IPS-15b (cell line): Measurements from ENCODE around the gene LPAR3.

ENCODE experiments used
- H3K27me3 ChIP-seq: one replicate; pipeline ENCODE4 v1.6.1; 2013; ENCODE audit warnings: low read length; ENCODE audit not compliant: control insufficient read depth, insufficient read depth
- H3K36me3 ChIP-seq: one replicate; pipeline ENCODE4 v1.6.1; 2013; ENCODE audit warnings: low read length; ENCODE audit not compliant: control insufficient read depth, insufficient read depth
- H3K4me1 ChIP-seq: one replicate; pipeline ENCODE4 v1.6.1; 2013; ENCODE audit warnings: mild to moderate bottlenecking, low read length; ENCODE audit not compliant: control insufficient read depth, insufficient read depth
- H3K4me3 ChIP-seq: one replicate; pipeline ENCODE4 v1.5.1; 2013; ENCODE audit warnings: low read depth, low read length
- H3K9ac ChIP-seq: one replicate; pipeline ENCODE4 v1.6.1; 2013; ENCODE audit warnings: low read depth, mild to moderate bottlenecking, low read length
- H3K9me3 ChIP-seq: one replicate; pipeline ENCODE4 v1.6.1; 2013; ENCODE audit warnings: mild to moderate bottlenecking, low read length; ENCODE audit not compliant: control insufficient read depth, insufficient read depth

The LPAR3 gene

DNA sequence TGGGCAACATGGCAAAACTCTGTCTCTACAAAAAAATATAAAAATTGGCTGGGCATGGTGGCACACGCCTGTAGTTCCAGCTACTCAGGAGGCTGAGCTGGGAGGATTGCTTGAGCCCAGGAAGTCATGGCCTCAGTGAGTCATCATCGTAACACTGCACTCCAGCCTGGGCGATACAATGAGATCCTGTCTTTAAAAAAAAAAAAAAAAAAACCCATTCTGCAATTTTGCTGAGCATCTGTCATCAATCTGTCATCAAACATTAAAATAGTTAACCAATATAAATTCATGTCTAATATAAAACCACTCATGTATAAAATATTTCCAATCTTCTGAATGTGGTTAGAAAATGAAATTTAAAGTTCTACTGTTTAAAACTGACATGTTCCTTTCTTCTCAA lies 56.9 kb downstream of the LPAR3 start:
- no peak overlapping the region for H3K4me3 ChIP-seq

DNA sequence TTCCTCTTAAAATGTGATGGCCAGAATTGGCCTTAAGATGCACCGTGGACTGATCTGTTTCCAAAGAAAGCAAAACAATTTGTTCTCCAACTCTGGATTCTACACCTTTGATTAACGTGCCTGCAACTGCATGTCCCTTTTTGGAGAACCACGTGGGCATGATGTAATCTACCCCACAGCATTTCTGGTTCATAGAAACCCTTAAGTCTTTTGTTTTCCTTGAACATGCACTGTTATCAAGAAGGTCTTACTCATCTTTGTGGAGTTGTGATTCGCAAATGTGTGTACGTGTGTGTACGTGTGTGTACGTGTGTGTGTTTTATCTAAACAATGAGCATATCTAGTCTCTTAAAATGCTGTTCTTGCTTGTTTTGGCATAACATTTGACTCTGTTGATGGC lies 57.8 kb downstream of the LPAR3 start:
- H3K27me3 ChIP-seq: no peaks in the 10 kb centered on the region
- no peak overlapping the region for H3K4me3 ChIP-seq
- H3K4me1 ChIP-seq: no peaks in the 10 kb centered on the region
- H3K9ac ChIP-seq: no peak overlapping the region
- no peaks in the 10 kb centered on the region for H3K36me3 ChIP-seq
- H3K9me3 ChIP-seq: no peaks in the 10 kb centered on the region

More for the DNA sequence above, 56.9 kb downstream of the LPAR3 start:
- Histone ChIP-seq H3K9ac (no peak overlapping the region), H3K36me3 (no peaks in the 10 kb centered on the region), H3K27me3 (no peaks in the 10 kb centered on the region), H3K9me3 (no peaks in the 10 kb centered on the region), H3K4me1 (no peaks in the 10 kb centered on the region)

DNA sequence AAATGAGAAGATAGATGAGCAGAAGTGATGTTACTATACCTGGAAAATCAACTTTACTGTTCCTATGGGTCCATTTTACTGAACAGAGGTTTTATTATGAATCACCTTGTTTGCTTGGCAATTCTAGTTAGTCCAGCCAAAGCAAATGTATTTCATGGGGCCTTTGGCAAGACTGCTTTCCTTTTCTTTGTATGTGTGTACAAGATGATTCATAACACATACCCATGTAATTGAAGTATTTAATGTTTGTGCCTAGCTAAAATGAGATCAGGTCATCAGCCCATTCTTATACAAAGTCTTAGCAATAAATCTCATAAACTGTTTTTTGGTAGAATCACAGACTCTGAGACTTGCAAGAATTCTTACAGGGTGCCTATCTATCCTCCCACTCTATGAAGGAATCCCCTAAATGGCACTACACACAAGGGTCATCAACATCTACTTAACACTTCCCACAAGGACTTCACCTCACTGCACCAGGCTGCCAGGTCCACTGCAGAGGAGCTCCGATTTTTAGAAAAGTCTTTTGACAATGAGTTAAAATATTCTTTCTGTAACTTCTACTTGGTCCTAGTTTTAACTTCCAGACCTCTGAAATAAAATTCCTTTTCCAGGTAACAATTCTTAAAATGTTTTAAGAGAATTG lies 58.5 kb downstream of the LPAR3 start:
- Histone ChIP-seq H3K9me3 (no peaks in the 10 kb centered on the region), H3K4me1 (no peaks in the 10 kb centered on the region), H3K4me3 (no peak overlapping the region), H3K36me3 (no peaks in the 10 kb centered on the region), H3K9ac (no peak overlapping the region), H3K27me3 (no peaks in the 10 kb centered on the region)

DNA sequence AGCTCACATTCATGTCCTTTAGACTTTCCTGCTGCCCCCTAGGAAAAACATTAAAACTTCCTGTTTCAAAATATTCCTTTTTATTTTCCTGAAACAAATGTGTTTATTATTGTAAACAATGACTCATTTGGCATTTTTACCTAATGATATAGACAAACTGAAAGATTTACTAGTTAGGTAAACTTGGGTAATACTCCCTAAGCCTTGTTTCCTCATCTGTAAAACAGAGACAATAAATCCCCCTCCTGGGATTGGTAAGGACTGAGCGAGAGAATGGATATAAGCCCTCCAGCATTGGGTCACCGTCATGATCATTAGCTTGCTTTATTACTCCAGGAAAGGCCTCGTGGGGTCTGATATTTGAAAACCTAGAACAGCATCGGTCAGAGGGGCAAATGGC lies 59.8 kb downstream of the LPAR3 start:
- Histone ChIP-seq H3K27me3 (no peaks in the 10 kb centered on the region), H3K9me3 (no peaks in the 10 kb centered on the region), H3K4me1 (no peaks in the 10 kb centered on the region), H3K4me3 (no peak overlapping the region), H3K36me3 (no peaks in the 10 kb centered on the region), H3K9ac (no peak overlapping the region)

DNA sequence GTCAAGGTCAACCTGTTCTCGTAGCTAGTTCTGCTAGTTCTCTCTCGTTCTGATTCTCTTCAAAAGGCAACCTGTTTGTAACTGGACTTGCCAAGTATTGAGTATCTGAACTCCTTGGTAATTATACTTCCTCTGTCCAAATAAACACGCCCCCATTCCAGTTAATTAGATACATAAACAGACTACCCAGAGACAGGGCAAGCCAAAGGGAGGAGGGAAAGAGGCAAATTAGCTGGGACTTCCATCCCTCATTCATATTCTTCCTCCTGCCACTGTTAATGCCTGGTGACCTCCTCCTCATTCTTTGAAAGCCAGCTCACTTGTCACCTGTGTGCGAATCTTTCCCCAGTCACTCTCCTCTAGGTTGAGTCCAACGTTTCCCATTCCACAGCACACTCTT lies 62.9 kb downstream of the LPAR3 start:
- Histone ChIP-seq H3K27me3 (no peaks in the 10 kb centered on the region), H3K4me3 (no peak overlapping the region), H3K9ac (no peak overlapping the region), H3K9me3 (no peaks in the 10 kb centered on the region), H3K4me1 (no peaks in the 10 kb centered on the region), H3K36me3 (no peaks in the 10 kb centered on the region)

DNA sequence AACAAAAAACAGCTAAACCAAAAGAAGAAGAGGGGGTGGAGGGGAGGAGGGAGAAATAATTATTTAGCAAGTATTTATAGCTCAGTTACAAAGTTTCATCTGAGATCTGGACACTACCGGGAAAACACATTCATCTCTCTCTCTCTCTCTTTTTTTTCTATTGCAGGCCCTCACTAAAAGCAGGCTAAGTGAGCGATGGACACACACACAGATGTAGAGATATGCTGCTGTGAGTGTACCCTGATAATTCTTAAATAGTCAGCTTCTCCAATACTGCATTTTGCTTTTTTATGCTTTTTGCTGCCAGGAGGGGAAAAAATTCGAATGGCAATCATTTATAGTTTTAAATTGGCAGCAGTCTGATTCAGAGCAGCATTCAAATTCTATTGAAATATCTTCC lies 65.0 kb downstream of the LPAR3 start:
- Histone ChIP-seq H3K9me3 (no peaks in the 10 kb centered on the region), H3K4me3 (no peak overlapping the region), H3K36me3 (no peaks in the 10 kb centered on the region), H3K27me3 (no peaks in the 10 kb centered on the region), H3K4me1 (no peaks in the 10 kb centered on the region), H3K9ac (no peak overlapping the region)

DNA sequence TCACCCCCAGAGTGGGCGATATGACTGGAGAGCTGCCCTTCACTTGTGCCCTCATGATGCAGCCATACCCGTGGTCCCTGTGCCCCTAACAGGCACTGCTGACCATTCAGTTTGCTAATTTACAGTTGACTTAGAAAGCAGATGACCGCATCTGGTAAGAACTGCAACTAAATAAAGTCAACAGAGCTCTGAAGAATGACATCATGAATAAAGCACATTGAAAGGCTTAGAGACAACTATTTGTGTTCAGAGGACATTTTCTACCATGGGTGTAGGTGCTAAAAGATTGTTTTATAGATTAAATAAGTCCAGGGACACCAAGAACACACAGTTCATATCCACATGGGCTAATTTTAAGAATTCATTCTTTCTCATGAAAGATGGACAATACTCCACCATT lies 65.5 kb downstream of the LPAR3 start:
- H3K4me1 ChIP-seq: peaks cover 2% of the 10 kb centered on the region
- no peaks in the 10 kb centered on the region for H3K27me3 ChIP-seq
- H3K4me3 ChIP-seq: no peak overlapping the region
- no peaks in the 10 kb centered on the region for H3K36me3 ChIP-seq
- H3K9ac ChIP-seq: no peak overlapping the region
- no peaks in the 10 kb centered on the region for H3K9me3 ChIP-seq

DNA sequence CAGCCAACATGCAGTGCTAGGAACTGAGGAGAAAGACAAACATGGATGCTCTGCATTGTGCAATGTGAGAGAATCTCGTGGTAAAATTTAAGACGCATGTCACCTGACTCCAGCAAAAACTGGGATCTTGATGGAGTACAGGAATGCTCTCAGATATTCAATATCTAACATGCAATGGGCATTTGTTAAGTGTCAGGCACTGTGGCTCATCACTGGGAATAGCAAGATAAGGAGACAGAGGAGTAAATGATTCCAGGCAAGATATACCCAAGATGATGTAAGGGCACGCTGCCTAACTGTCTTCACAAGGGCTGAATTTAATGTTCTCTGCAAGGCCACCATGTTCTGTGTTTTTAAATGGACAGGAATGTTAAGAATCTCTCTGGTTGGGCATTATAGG lies 67.8 kb downstream of the LPAR3 start:
- Histone ChIP-seq H3K27me3 (no peaks in the 10 kb centered on the region), H3K4me1 (peaks cover 6% of the 10 kb centered on the region), H3K4me3 (no peak overlapping the region), H3K36me3 (no peaks in the 10 kb centered on the region), H3K9ac (no peak overlapping the region), H3K9me3 (no peaks in the 10 kb centered on the region)

DNA sequence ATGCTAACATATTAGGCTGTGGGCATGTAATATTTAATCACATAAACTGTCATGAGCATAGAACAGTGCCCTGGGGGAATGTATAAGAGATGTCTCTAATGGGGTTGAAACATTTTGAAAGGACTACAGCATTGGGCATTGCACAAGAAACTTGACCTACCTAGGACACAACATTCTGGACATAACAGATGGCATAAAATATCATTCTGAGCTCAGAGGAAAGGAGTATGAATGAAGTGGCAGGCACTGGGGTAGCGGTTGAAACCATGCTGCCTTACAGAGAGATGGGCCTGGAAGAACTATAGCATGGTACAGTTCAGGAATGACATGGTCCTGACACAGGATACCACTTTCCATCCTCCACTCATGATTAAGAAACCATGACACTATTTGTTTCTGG lies 69.0 kb downstream of the LPAR3 start:
- Histone ChIP-seq H3K4me1 (peaks cover 6% of the 10 kb centered on the region), H3K27me3 (no peaks in the 10 kb centered on the region), H3K36me3 (no peaks in the 10 kb centered on the region), H3K4me3 (no peak overlapping the region), H3K9ac (no peak overlapping the region), H3K9me3 (no peaks in the 10 kb centered on the region)

DNA sequence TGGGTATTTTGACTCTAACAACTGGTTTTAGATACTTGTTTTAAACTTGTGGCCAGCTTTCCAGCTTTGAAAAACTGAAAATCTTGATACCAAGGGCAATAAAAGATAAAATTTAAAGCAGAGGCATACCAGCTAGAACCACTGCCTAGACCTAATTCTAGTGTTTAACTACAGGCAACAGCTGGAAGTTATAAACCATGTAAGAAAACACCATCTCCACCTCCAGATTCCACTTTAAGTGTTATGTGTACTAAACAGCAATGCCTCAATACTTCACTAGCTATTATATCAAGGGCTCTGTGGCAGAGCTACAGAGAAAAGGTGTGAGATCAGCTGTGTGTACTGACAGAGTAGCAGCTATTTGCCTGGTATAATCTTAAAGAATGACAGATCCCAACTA lies 69.5 kb downstream of the LPAR3 start:
- H3K4me1 ChIP-seq: peaks cover 6% of the 10 kb centered on the region
- no peak overlapping the region for H3K9ac ChIP-seq
- H3K36me3 ChIP-seq: no peaks in the 10 kb centered on the region
- H3K27me3 ChIP-seq: no peaks in the 10 kb centered on the region
- no peak overlapping the region for H3K4me3 ChIP-seq
- no peaks in the 10 kb centered on the region for H3K9me3 ChIP-seq

DNA sequence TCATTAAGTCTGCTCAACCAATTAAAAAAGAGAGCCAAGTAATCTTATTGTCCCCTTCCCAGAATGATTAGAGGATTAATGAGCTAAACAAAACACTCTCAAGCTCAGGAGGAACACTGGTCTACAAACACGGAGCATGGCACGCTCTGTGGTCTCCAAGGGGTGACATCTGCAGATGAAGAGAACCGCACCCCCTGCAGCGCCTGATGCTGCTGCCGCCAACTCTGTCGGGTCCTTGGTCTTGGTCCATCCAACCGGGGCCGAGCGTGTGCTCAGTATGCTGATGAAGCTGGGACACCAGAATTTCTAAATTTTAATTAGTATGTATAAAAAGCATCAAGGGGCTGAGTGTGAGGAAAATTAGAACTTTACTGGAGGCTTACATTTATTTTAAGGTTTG lies 82.7 kb downstream of the LPAR3 start:
- Histone ChIP-seq H3K27me3 (no peaks in the 10 kb centered on the region), H3K36me3 (no peaks in the 10 kb centered on the region), H3K4me1 (no peaks in the 10 kb centered on the region), H3K4me3 (no peak overlapping the region), H3K9ac (no peak overlapping the region), H3K9me3 (no peaks in the 10 kb centered on the region)

DNA sequence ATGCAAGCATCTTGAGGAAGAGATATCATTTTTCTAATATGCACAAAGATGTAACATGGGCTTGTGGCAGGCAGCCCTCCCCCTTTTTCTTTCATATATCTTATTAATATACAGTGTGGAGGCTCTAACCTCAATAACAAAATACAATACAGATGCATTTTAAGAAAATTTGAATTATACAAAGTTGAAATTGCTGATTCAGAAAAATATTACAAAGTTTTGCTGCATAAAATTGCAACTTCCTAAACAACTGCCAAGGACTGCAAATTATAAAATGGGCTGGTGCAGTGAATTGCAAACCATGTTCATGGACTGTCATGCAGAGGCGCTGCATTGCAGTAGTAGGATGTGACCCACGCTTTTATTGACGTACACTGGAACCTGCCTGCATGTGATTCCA lies 84.0 kb downstream of the LPAR3 start:
- no peak overlapping the region for H3K9ac ChIP-seq

More for the DNA sequence above, 84.0 kb downstream of the LPAR3 start:
- Histone ChIP-seq H3K36me3 (no peaks in the 10 kb centered on the region), H3K4me3 (no peak overlapping the region), H3K9me3 (no peaks in the 10 kb centered on the region), H3K4me1 (no peaks in the 10 kb centered on the region), H3K27me3 (no peaks in the 10 kb centered on the region)
